H1 (cell line): Measurements from ENCODE around the gene MKKS. TPM values are rescaled to one million over a fixed set of nuclear protein-coding genes. Genes with fewer than 3 reads are reported as not detected.

Experiments
- CTCF ChIA-PET: fragments of 300-600 bp; sonication (Branson Sonifier 250); formaldehyde crosslinking; loops from one replicate; lab custom pipeline; 2021; ENCODE audit not compliant: partially characterized antibody; lab: Charles Lee
- POLR2A ChIA-PET: fragments of 300-600 bp; sonication (Branson Sonifier 250); formaldehyde crosslinking; loops from one replicate; lab custom pipeline; 2021; ENCODE audit warnings: inconsistent platforms; ENCODE audit not compliant: partially characterized antibody; lab: Charles Lee
- DNase-seq, 2 experiments: peaks; one replicate each; pipeline versions ENCODE4 v3.0.0 to v3.0.0-alpha.2; 2010 to 2022; ENCODE audit warnings: low spot score in 2 of 2, low read depth in 1 of 2, mixed read lengths in 1 of 2
- FAIRE-seq: peaks from 2 replicates; lab custom pipeline; 2011; peaks lifted over from hg19 to GRCh38; lab: Jason Lieb, UNC
- H2AFZ ChIP-seq: 2 replicates; pipeline ENCODE4 v1.8.1; 2012; ENCODE audit warnings: low read length, inconsistent platforms
- H2AK5ac ChIP-seq: 2 replicates; pipeline ENCODE4 v1.6.1; 2013; ENCODE audit warnings: low read depth, low read length
- H2BK120ac ChIP-seq: replicated peaks from 2 replicates; pipeline ENCODE3; 2013; ENCODE audit warnings: low read depth, low read length, inconsistent platforms
- H2BK12ac ChIP-seq: 2 replicates; pipeline ENCODE4 v1.6.1; 2013; ENCODE audit warnings: low read depth, low read length
- H2BK15ac ChIP-seq: 2 replicates; pipeline ENCODE4 v1.6.1; 2013; ENCODE audit warnings: low read length
- H2BK20ac ChIP-seq: 2 replicates; pipeline ENCODE4 v1.6.1; 2013; ENCODE audit warnings: low read length
- H2BK5ac ChIP-seq: 2 replicates; pipeline ENCODE4 v1.6.1; 2013; ENCODE audit warnings: low read depth, low read length
- H3K14ac ChIP-seq: 2 replicates; pipeline ENCODE4 v1.6.1; 2013; ENCODE audit warnings: inconsistent platforms; ENCODE audit not compliant: insufficient read length
- H3K18ac ChIP-seq: 2 replicates; pipeline ENCODE4 v1.6.1; 2013; ENCODE audit warnings: low read length; ENCODE audit errors: extremely low read depth
- H3K23ac ChIP-seq: 2 replicates; pipeline ENCODE4 v1.6.1; 2013; ENCODE audit warnings: inconsistent platforms; ENCODE audit not compliant: insufficient read length
- H3K23me2 ChIP-seq: 2 replicates; pipeline ENCODE4 v1.6.1; 2013; ENCODE audit warnings: low read depth, low read length
- H3K27ac ChIP-seq: 2 replicates; pipeline ENCODE4 v1.6.1; 2011; ENCODE audit warnings: low read depth, low read length, inconsistent platforms
- H3K27me3 ChIP-seq, 4 experiments: replicated peaks in 1 of 4; 1 replicate in 1 of 4; 2 replicates in 3 of 4; pipeline versions ENCODE4 v1.6.1 to v1.8.1; 2011 to 2013; ENCODE audit warnings: low read length in 3 of 4, mild to moderate bottlenecking in 3 of 4, inconsistent platforms in 2 of 4, mixed read lengths in 2 of 4, moderate library complexity in 1 of 4; ENCODE audit not compliant: control insufficient read depth in 3 of 4, insufficient read depth in 3 of 4; ENCODE audit errors: extremely low read depth in 1 of 4
- H3K36me3 ChIP-seq, 4 experiments: 2 replicates each; pipeline versions ENCODE4 v1.6.1 to v1.8.1; 2011 to 2013; ENCODE audit warnings: mild to moderate bottlenecking in 4 of 4, low read length in 3 of 4, moderate library complexity in 2 of 4, control low read depth in 1 of 4, inconsistent platforms in 1 of 4; ENCODE audit not compliant: insufficient read depth in 4 of 4, control insufficient read depth in 2 of 4
- H3K4ac ChIP-seq: replicated peaks from 2 replicates; pipeline ENCODE3; 2013; ENCODE audit warnings: low read length, low read depth, mixed read lengths, inconsistent platforms; ENCODE audit not compliant: insufficient read length
- H3K4me1 ChIP-seq, 4 experiments: replicated peaks in 1 of 4; 1 replicate in 1 of 4; 2 replicates in 3 of 4; pipeline versions ENCODE4 v1.6.1 to v1.8.1; 2011 to 2013; ENCODE audit warnings: low read length in 3 of 4, inconsistent platforms in 2 of 4, mixed read lengths in 1 of 4; ENCODE audit not compliant: insufficient read depth in 4 of 4, control insufficient read depth in 3 of 4
- H3K4me2 ChIP-seq, 2 experiments: 2 replicates each; pipeline versions ENCODE4 v1.6.1 to v1.8.1; 2011 to 2013; ENCODE audit warnings: low read depth in 2 of 2, low read length in 2 of 2, control low read depth in 1 of 2, inconsistent platforms in 1 of 2, mild to moderate bottlenecking in 1 of 2; ENCODE audit not compliant: insufficient read depth in 1 of 2
- H3K4me3 ChIP-seq, 4 experiments: fragments of 200-600, 300-600 bp in 1 of 4; sonication (generic), shearing (Covaris generic), sonication (Bioruptor Twin) in 1 of 4; 2 replicates each; pipeline versions ENCODE4 v1.5.1 to v1.8.1; 2011 to 2016; ENCODE audit warnings: low read length in 4 of 4, low read depth in 3 of 4, control low read depth in 2 of 4, inconsistent platforms in 2 of 4, mild to moderate bottlenecking in 2 of 4, mixed read lengths in 1 of 4, moderate library complexity in 1 of 4; ENCODE audit not compliant: insufficient read depth in 2 of 4; ENCODE audit errors: extremely low read depth in 1 of 4
- H3K56ac ChIP-seq: replicated peaks from 2 replicates; pipeline ENCODE3; 2013; ENCODE audit warnings: low read depth, mild to moderate bottlenecking, mixed read lengths, low read length, inconsistent platforms; ENCODE audit not compliant: insufficient read length
- H3K79me1 ChIP-seq: 2 replicates; pipeline ENCODE4 v1.6.1; 2013; ENCODE audit warnings: low read depth, low read length, control low read depth
- H3K79me2 ChIP-seq, 2 experiments: 2 replicates each; pipeline versions ENCODE4 v1.6.1 to v1.8.1; 2012 to 2013; ENCODE audit warnings: low read length in 2 of 2, mild to moderate bottlenecking in 2 of 2, inconsistent platforms in 1 of 2; ENCODE audit not compliant: insufficient read depth in 2 of 2, control insufficient read depth in 1 of 2
- H3K9ac ChIP-seq, 4 experiments: replicated peaks in 1 of 4; 1 replicate in 1 of 4; 2 replicates in 3 of 4; pipeline versions ENCODE4 v1.6.1 to v1.8.1; 2011 to 2013; ENCODE audit warnings: low read depth in 3 of 4, low read length in 3 of 4, control low read depth in 2 of 4, mild to moderate bottlenecking in 2 of 4, moderate library complexity in 2 of 4, inconsistent platforms in 1 of 4; ENCODE audit errors: extremely low read depth in 1 of 4
- H3K9me3 ChIP-seq, 2 experiments: 2 replicates each; pipeline versions ENCODE4 v1.6.1 to v1.8.1; 2012 to 2013; ENCODE audit warnings: mild to moderate bottlenecking in 2 of 2, moderate library complexity in 2 of 2, control low read depth in 1 of 2, inconsistent platforms in 1 of 2, low read depth in 1 of 2, low read length in 1 of 2, mixed read lengths in 1 of 2; ENCODE audit not compliant: insufficient read depth in 2 of 2
- H4K20me1 ChIP-seq, 2 experiments: replicated peaks in 1 of 2; 2 replicates each; pipeline versions ENCODE3 to v1.8.1; 2011 to 2013; ENCODE audit warnings: inconsistent platforms in 2 of 2, low read length in 2 of 2, mild to moderate bottlenecking in 1 of 2; ENCODE audit not compliant: insufficient read depth in 2 of 2, control insufficient read depth in 1 of 2
- H4K5ac ChIP-seq: 2 replicates; pipeline ENCODE4 v1.6.1; 2013; ENCODE audit warnings: low read length, low read depth, mixed read lengths, inconsistent platforms; ENCODE audit not compliant: insufficient read length
- H4K8ac ChIP-seq: 2 replicates; pipeline ENCODE4 v1.8.0; 2013; ENCODE audit warnings: mild to moderate bottlenecking, moderate library complexity, low read length, inconsistent platforms; ENCODE audit not compliant: insufficient read depth; ENCODE audit errors: extremely low read depth
- H4K91ac ChIP-seq: replicated peaks from 2 replicates; pipeline ENCODE3; 2013; ENCODE audit warnings: low read length, mixed read lengths, inconsistent platforms; ENCODE audit not compliant: insufficient read length
- SP2 ChIP-seq: IDR thresholded peaks from 2 replicates; pipeline ENCODE4 v1.6.1; 2012; ENCODE audit warnings: mild to moderate bottlenecking, low read length, inconsistent platforms
- TBP ChIP-seq: IDR thresholded peaks from 2 replicates; pipeline ENCODE4 v1.6.1; 2011; ENCODE audit warnings: low read depth, low read length, improper control_type of control experiment
- TCF12 ChIP-seq: IDR thresholded peaks from 2 replicates; pipeline ENCODE4 v1.6.1; 2011; ENCODE audit warnings: low read depth, mild to moderate bottlenecking, low read length
- WGBS, 2 experiments: shearing (Covaris generic) in 1 of 2; methylation state at CpG; one replicate each; pipeline versions ENCODE4 v1.1.6 to v1.1.7; 2013 to 2015; ENCODE audit warnings: low lambda C conversion rate in 2 of 2, mixed read lengths in 2 of 2, inconsistent platforms in 1 of 2, low coverage in 1 of 2, missing lambda C conversion rate in 1 of 2; ENCODE audit not compliant: insufficient replicate concordance in 2 of 2, insufficient coverage in 1 of 2, insufficient read length in 1 of 2; ENCODE audit errors: extremely low coverage in 1 of 2, missing lambda C conversion rate in 1 of 2; 5-methylcytosine and 5-hydroxymethylcytosine counted together
- polyA plus RNA-seq, 7 experiments: library from polyadenylated mRNA; depleted of rRNA in 3 of 7; stranded (reverse) in 5 of 7; unstranded in 2 of 7; fragments of >200 nt in 5 of 7; fragments of 200-250 nt in 2 of 7; gene quantifications; 1 replicate in 5 of 7; 2 replicates in 1 of 7; 4 replicates in 1 of 7; pipeline versions ENCODE4 v1.2.1 to v1.2.3, GENCODE V29; 2011 to 2013; ENCODE audit warnings: missing spikeins in 2 of 7, mixed read lengths in 2 of 7
- total RNA-seq: library from RNA; stranded (reverse); fragmentation: NEBNext Ultra II Directional; extraction: Animal tissue kit (Norgen Biotek cat#: 25700); gene quantifications from 2 replicates; pipeline ENCODE4 v1.2.1, GENCODE V29; 2021

The MKKS gene
- total and polyA plus RNA-seq, 2 of the 8 experiments (the other 6 are each of a cell fraction or from before 2014, with no cell fraction given): 15.9 to 24.8 TPM

- Histone ChIP-seq H4K20me1 (no peaks in the 10 kb centered on the region), H3K4me3 (no peak overlapping the region), H2AK5ac (no peak overlapping the region), H2AFZ (no peak overlapping the region), H2BK15ac (no peak overlapping the region), H3K14ac (no peak overlapping the region), H3K36me3 (no peaks in the 10 kb centered on the region), H3K9me3 (no peaks in the 10 kb centered on the region), H2BK5ac (no peak overlapping the region), H4K5ac (no peak overlapping the region), H2BK12ac (no peak overlapping the region), H3K27me3 (no peaks in the 10 kb centered on the region), H3K56ac (no peak overlapping the region), H4K8ac (no peak overlapping the region), H3K9ac (no peak overlapping the region), H2BK120ac (no peak overlapping the region), H3K4me2 (no peak overlapping the region), H3K27ac (no peak overlapping the region), H3K79me2 (peaks cover 0 to 8% of the 10 kb centered on the region in 2 experiments; a peak in 2 of 4 replicates), H2BK20ac (no peak overlapping the region), H3K18ac (no peak overlapping the region), H3K4ac (no peak overlapping the region), H3K79me1 (no peaks in the 10 kb centered on the region), H3K23me2 (no peaks in the 10 kb centered on the region), H4K91ac (no peak overlapping the region), H3K4me1 (peaks cover 0 to 12% (median 3%) of the 10 kb centered on the region in 4 experiments; a peak in 4 of 7 replicates), H3K23ac (no peak overlapping the region)
- FAIRE-seq (no peak), DNase-seq (no peak)
- TF ChIP-seq SP2 (no peak), TBP (no peak), TCF12 (no peak)
- ChIA-PET CTCF (interaction anchor here (0.7 to 4.2 kb wide), 16 partner anchors 8 to 161 kb away, joined by 3 to 17 read pairs (median 5); no protein-coding TSS in a partner anchor), POLR2A (no interaction called here)
- 100% methylated on average over 1 of the region's 1 CpG; no CpG with 5 or more reads in 1 of the 2 experiments for WGBS, 2 experiments
These were observed 44.2 kb upstream of the MKKS start for GRCh38 chr20:10478205-10478604.
